ENCODE results near the gene PMFBP1. TPM values are rescaled to one million over a fixed set of nuclear protein-coding genes. Genes with fewer than 3 reads are reported as not detected.

PMFBP1 gene
- total and polyA plus RNA-seq, 2 experiments from 2014 or later: 2.6 to 3.3 TPM

Other genes with a start within 250 kb of the PMFBP1 start
- not detected in 2 replicates for gene PKD1L3, start 171.8 kb downstream of the PMFBP1 start, total RNA-seq (2014; rRNA removed; shearing (Covaris generic))
- gene PKD1L3, start 171.8 kb downstream of the PMFBP1 start, polyA plus RNA-seq (2016; fragmentation: Nextera tagmentation; extraction: Ambion mirVana): not detected in 2 replicates
- 11.7 and 15.1 TPM in 2 replicates for gene DHODH, start 163.4 kb downstream of the PMFBP1 start, total RNA-seq (2014; rRNA removed; shearing (Covaris generic))
- gene DHODH, start 163.4 kb downstream of the PMFBP1 start, polyA plus RNA-seq (2016; fragmentation: Nextera tagmentation; extraction: Ambion mirVana): 9.5 and 10.7 TPM in 2 replicates
- gene HP, start 117.7 kb downstream of the PMFBP1 start, total RNA-seq (2014; rRNA removed; shearing (Covaris generic)): not detected in 2 replicates
- gene HP, start 117.7 kb downstream of the PMFBP1 start, polyA plus RNA-seq (2016; fragmentation: Nextera tagmentation; extraction: Ambion mirVana): 0.26 and 0.43 TPM in 2 replicates
- not detected in 2 replicates for gene HPR, start 108.9 kb downstream of the PMFBP1 start, total RNA-seq (2014; rRNA removed; shearing (Covaris generic))
- gene HPR, start 108.9 kb downstream of the PMFBP1 start, polyA plus RNA-seq (2016; fragmentation: Nextera tagmentation; extraction: Ambion mirVana): not detected in 2 replicates
- gene TXNL4B, start 78.5 kb downstream of the PMFBP1 start, total RNA-seq (2014; rRNA removed; shearing (Covaris generic)): 8.9 and 9.0 TPM in 2 replicates
- gene TXNL4B, start 78.5 kb downstream of the PMFBP1 start, polyA plus RNA-seq (2016; fragmentation: Nextera tagmentation; extraction: Ambion mirVana): 3.7 and 4.6 TPM in 2 replicates
- 34.2 and 46.4 TPM in 2 replicates for gene DHX38, start 78.3 kb downstream of the PMFBP1 start, total RNA-seq (2014; rRNA removed; shearing (Covaris generic))
- gene DHX38, start 78.3 kb downstream of the PMFBP1 start, polyA plus RNA-seq (2016; fragmentation: Nextera tagmentation; extraction: Ambion mirVana): 31.4 and 32.9 TPM in 2 replicates